ENCODE data around the gene SERPINE1. TPM values are rescaled to one million over a fixed set of nuclear protein-coding genes. Genes with fewer than 3 reads are reported as not detected.

Gene SERPINE1
- total and polyA plus RNA-seq, 2 of the 13 experiments (the other 11 are each of a cell fraction or from before 2014, with no cell fraction given), result 21.2 to 1,576 TPM

GRCh38 chr7:101108330-101108857 is 18.5 kb upstream of the SERPINE1 start (continued):
- TF ChIP-seq TAF1 (CRISPR knock-in tag; IDR thresholded peaks at IDR 0.05) (no peak), HHEX (CRISPR knock-in tag; IDR thresholded peaks at IDR 0.05) (no peak), NBN (conservative IDR thresholded peaks at IDR 0.05) (no peak), ZSCAN12 (CRISPR knock-in tag; IDR thresholded peaks at IDR 0.05) (no peak), ZBTB38 (CRISPR knock-in tag; IDR thresholded peaks at IDR 0.05) (no peak), ZNF800 (CRISPR knock-in tag; IDR thresholded peaks at IDR 0.05) (0 out of 2 replicates have a peak, but pooled peaks have one; percentile 22), ZNF768 (CRISPR knock-in tag; IDR thresholded peaks at IDR 0.05) (peak; percentile 38; the same call in 1 of the 2 replicates), WIZ (CRISPR knock-in tag; IDR thresholded peaks at IDR 0.05) (no peak), ZNF432 (CRISPR knock-in tag; IDR thresholded peaks at IDR 0.05; ENCODE audit: borderline replicate concordance) (no peak), RARA (CRISPR knock-in tag; IDR thresholded peaks at IDR 0.05) (peak; percentile 88), SOX5 (CRISPR knock-in tag; IDR thresholded peaks at IDR 0.05; ENCODE audit: borderline replicate concordance) (peak; percentile 60; the same call in 1 of the 2 replicates), ZNF549 (CRISPR knock-in tag; IDR thresholded peaks at IDR 0.05) (no peak), CBFB (CRISPR knock-in tag; IDR thresholded peaks at IDR 0.05) (no peak), ZFP36L2 (CRISPR knock-in tag; IDR thresholded peaks at IDR 0.05) (no peak), ZBTB39 (CRISPR knock-in tag; IDR thresholded peaks at IDR 0.05) (no peak), ZNF567 (CRISPR knock-in tag; IDR thresholded peaks at IDR 0.05; ENCODE audit: borderline replicate concordance) (no peak), GTF3A (CRISPR knock-in tag; conservative IDR thresholded peaks at IDR 0.05) (no peak), ZNF790 (CRISPR knock-in tag; IDR thresholded peaks at IDR 0.05; ENCODE audit: borderline replicate concordance) (no peak), IRX3 (CRISPR knock-in tag; IDR thresholded peaks at IDR 0.05; ENCODE audit: borderline replicate concordance, low read depth) (no peak), SYNCRIP (IDR thresholded peaks at IDR 0.05; ENCODE audit: insufficient read depth, low read depth, low read length) (no peak), ZFP36L1 (CRISPR knock-in tag; IDR thresholded peaks at IDR 0.05) (no peak), ZNF552 (CRISPR knock-in tag; IDR thresholded peaks at IDR 0.05; ENCODE audit: borderline replicate concordance) (no peak), RBM22 (optimal IDR thresholded peaks at IDR 0.05; ENCODE audit: low read length) (no peak)
- TF ChIP-seq, protein P1, sequence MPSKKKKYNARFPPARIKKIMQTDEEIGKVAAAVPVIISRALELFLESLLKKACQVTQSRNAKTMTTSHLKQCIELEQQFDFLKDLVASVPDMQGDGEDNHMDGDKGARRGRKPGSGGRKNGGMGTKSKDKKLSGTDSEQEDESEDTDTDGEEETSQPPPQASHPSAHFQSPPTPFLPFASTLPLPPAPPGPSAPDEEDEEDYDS (CRISPR knock-in tag; IDR thresholded peaks at IDR 0.05), result no peak; the same call in 1 of the 2 replicates
- TF ChIP-seq, protein P2, sequence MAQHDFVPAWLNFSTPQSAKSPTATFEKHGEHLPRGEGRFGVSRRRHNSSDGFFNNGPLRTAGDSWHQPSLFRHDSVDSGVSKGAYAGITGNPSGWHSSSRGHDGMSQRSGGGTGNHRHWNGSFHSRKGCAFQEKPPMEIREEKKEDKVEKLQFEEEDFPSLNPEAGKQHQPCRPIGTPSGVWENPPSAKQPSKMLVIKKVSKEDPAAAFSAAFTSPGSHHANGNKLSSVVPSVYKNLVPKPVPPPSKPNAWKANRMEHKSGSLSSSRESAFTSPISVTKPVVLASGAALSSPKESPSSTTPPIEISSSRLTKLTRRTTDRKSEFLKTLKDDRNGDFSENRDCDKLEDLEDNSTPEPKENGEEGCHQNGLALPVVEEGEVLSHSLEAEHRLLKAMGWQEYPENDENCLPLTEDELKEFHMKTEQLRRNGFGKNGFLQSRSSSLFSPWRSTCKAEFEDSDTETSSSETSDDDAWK (CRISPR knock-in tag; IDR thresholded peaks at IDR 0.05), result no peak
- TF ChIP-seq, protein P3, sequence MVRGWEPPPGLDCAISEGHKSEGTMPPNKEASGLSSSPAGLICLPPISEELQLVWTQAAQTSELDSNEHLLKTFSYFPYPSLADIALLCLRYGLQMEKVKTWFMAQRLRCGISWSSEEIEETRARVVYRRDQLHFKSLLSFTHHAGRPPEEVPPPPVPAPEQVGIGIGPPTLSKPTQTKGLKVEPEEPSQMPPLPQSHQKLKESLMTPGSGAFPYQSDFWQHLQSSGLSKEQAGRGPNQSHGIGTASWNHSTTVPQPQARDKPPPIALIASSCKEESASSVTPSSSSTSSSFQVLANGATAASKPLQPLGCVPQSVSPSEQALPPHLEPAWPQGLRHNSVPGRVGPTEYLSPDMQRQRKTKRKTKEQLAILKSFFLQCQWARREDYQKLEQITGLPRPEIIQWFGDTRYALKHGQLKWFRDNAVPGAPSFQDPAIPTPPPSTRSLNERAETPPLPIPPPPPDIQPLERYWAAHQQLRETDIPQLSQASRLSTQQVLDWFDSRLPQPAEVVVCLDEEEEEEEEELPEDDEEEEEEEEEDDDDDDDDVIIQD (CRISPR knock-in tag; IDR thresholded peaks at IDR 0.05; ENCODE audit: low read depth), result no peak

Data from HepG2 (cell line).